ENCODE results near the gene GGT7.
"Not testable (repeated sequence)": the region's sequence is repeated elsewhere in the genome, so short reads cannot be mapped to it uniquely, and the experiment has no call there.

The GGT7 gene

DNA sequence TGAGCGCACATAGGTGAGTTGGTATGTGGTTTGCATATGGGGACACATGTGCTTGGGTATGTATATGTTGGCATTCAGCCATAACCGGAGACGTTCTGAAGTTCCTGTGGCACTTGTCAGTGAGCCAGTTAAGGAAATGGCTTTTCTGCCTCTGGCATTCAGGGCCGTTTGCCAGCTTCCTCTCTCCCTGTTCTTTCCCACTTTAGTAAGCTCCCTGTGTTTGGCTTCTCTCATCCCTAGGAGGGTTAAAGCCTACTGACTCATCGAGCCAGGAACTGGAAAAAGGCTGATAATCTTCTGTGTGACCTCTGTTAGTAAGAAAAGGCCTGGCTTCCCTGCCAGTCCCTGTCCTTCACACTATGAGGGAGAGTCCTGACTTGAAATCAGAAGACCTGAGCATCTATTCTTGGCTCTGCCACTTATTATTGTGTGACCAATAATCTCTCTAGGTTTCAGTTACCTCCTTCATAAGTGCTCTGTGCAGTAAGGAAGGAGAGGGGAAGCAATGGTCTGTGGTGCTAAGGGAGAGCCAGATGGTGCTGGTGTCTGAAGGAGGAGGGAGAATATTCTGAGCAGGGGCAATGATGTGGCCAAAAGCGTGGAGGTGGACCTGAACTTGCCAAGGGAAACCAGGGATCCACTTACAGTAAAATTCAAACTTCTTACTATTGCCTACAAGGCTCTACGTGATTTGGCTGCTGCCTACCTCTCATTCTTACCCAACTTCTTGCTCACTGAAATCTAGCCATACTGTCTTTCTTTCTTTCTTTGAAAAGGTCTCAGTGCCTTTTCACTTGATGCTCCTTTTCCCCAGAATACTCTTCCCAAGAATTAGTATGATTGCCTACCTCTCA, 35.2 kb upstream of the GGT7 start:
- TF ChIP-seq CTCF (IDR thresholded peaks at IDR 0.05; ENCODE audit: low read depth, low read length) = no peak
- no peak overlapping the region for H3K4me3 ChIP-seq (ENCODE audit: low read depth, low read length)

DNA sequence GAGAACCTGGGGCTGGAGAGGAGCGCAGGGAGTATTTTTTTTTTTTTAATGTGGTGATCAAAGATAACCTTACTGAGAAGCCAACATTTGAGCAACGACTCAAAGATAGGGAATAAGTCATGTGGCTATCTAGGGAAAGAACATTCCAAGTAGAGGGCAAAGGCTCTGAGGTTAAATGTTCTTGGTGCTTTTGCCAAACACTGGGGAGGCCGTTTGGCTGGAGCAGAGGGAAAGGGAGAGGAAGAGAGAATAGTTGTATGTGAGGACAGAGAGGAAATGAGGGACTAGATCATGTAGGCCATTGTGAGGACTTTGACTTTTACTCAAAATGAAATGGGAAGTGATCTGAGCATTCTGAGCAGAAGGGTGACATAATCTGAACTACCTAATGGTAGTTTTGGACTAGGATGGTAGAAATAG, 31.6 kb upstream of the GGT7 start:
- no peak for TF ChIP-seq CTCF (IDR thresholded peaks at IDR 0.05; ENCODE audit: low read depth, low read length)
- H3K4me3 ChIP-seq (ENCODE audit: low read depth, low read length) = no peak overlapping the region

DNA sequence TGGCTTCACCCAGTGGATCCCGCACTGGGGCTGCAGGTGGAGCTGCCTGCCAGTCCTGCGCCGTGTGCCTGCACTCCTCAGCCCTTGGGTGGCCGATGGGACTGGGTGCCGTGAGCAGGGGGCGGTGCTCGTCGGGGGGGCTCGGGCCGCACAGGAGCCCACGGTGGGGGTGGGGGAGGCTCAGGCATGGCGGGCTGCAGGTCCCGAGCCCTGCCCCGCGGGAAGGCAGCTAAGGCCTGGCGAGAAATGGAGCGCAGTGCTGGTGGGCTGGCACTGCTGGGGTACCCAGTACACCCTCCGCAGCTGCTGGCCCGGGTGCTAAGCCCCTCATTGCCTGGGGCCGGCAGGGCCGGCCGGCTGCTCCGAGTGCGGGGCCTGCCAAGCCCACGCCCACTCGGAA, 26.1 kb upstream of the GGT7 start:
- H3K4me3 ChIP-seq (ENCODE audit: low read depth, low read length) = not testable (repeated sequence)

- H3K4me3 ChIP-seq (ENCODE audit: low read depth, low read length) = not testable (repeated sequence)
These were observed 25.5 kb upstream of the GGT7 start for GRCh38 chr20:34898129-34898528.

- no peak overlapping the region for H3K4me3 ChIP-seq (ENCODE audit: low read depth, low read length)
- TF ChIP-seq CTCF (IDR thresholded peaks at IDR 0.05; ENCODE audit: low read depth, low read length) = no peak
These were observed 23.5 kb upstream of the GGT7 start for GRCh38 chr20:34896086-34896621.

DNA sequence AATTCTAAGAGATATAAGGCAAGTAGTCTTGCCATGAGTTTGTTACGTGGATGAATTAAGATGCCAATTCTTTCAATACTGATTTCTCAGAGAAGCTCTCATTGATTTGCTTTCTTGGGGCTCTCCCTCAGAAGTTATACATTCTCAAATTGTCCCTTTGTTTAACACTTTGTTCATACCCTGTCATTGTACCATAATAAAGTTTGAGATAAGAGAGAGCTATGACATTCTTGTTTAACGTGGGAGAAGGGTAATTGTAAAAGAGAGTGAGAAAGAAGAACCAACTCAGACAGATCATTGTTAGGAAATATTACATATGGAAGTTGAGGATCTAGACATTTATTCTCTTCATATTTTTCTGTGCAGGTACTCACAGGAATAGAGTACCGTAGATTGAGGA, 22.8 kb upstream of the GGT7 start:
- H3K4me3 ChIP-seq (ENCODE audit: low read depth, low read length) = no peak overlapping the region
- TF ChIP-seq CTCF (IDR thresholded peaks at IDR 0.05; ENCODE audit: low read depth, low read length) = no peak

- H3K4me3 ChIP-seq (ENCODE audit: low read depth, low read length) = no peak overlapping the region
- no peak for TF ChIP-seq CTCF (IDR thresholded peaks at IDR 0.05; ENCODE audit: low read depth, low read length)
These were observed 22.1 kb upstream of the GGT7 start for GRCh38 chr20:34894723-34895122.

DNA sequence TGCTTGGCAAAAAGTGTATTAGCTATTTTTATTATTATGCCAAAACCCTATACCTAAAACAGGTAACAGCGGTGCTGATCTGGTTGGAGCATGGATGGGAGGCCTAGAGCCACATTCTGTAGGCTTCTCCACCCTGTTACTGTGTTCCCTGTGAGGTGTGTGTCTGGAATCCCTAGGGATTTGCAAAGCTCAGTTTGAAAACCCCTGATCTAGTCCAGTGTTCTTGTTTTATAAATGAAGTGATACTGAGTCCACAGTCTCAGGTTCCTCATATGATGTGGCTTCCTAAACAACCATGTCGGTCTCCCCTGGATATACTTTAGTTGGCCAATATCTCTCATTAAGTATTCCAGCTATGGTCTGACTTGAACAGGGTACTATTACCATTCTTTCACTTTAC, 20.0 kb upstream of the GGT7 start:
- no peak for TF ChIP-seq CTCF (IDR thresholded peaks at IDR 0.05; ENCODE audit: low read depth, low read length)
- no peak overlapping the region for H3K4me3 ChIP-seq (ENCODE audit: low read depth, low read length)

Measured in WI38 (cell line).